ENCODE results near the gene FOXD2. TPM values are rescaled to one million over a fixed set of nuclear protein-coding genes. Genes with fewer than 3 reads are reported as not detected.

Gene FOXD2
- total RNA-seq, 2 experiments from 2014 or later, result 0.11 to 0.18 TPM

- H3K27ac Mint-ChIP-seq, result no peak overlapping the region
- no peak for TF ChIP-seq CTCF (IDR thresholded peaks at IDR 0.05)
- ChIA-PET CTCF (interaction anchor here (2.0 to 6.5 kb wide), 6 partner anchors 10 to 287 kb away, joined by 9 to 125 read pairs (median 32); partner anchors contain the start of gene STIL), POLR2A (interaction anchor here (1.4 kb wide), 1 partner anchor 10 kb away, joined by 5 read pairs; no protein-coding TSS in a partner anchor)
- H3K9me3 Mint-ChIP-seq, result no peaks in the 10 kb centered on the region
- no peak for DNase-seq
- intact Hi-C loops (cut with micrococcal nuclease), result no loop called here
- H3K4me1 Mint-ChIP-seq (ENCODE audit: low read depth), result peaks cover 17% of the 10 kb centered on the region
- no peak for ATAC-seq
- H3K27me3 Mint-ChIP-seq, result peaks cover 26% of the 10 kb centered on the region
- peak overlapping the region; percentile 26 for H3K4me3 Mint-ChIP-seq
- peaks cover 12% of the 10 kb centered on the region for H3K36me3 Mint-ChIP-seq (ENCODE audit: low read depth)
Observed at GRCh38 chr1:47439017-47439818, 1.4 kb downstream of the FOXD2 start.

- intact Hi-C loops (cut with micrococcal nuclease), result loop anchor here (5.0 kb wide), 1 partner anchor 67 kb away; no protein-coding TSS in a partner anchor
- H3K4me3 Mint-ChIP-seq, result peak overlapping the region; percentile 26
- POLR2A ChIA-PET, result no interaction called here
- no peak for TF ChIP-seq CTCF (IDR thresholded peaks at IDR 0.05)
- H3K27me3 Mint-ChIP-seq, result peaks cover 25% of the 10 kb centered on the region
- no peak overlapping the region for H3K27ac Mint-ChIP-seq
- H3K4me1 Mint-ChIP-seq (ENCODE audit: low read depth), result peaks cover 18% of the 10 kb centered on the region
- CTCF ChIA-PET, result interaction anchor here (1.2 to 2.2 kb wide), 3 partner anchors 20 to 286 kb away, joined by 3 to 8 read pairs (median 7); no protein-coding TSS in a partner anchor
- no peak for DNase-seq
- no peak for ATAC-seq
- H3K9me3 Mint-ChIP-seq, result no peaks in the 10 kb centered on the region
- H3K36me3 Mint-ChIP-seq (ENCODE audit: low read depth), result peaks cover 6% of the 10 kb centered on the region
Observed at GRCh38 chr1:47439819-47440598, 2.2 kb downstream of the FOXD2 start.

GRCh38 chr1:47440599-47441081, 2.8 kb downstream of the FOXD2 start:
- Mint-ChIP-seq H3K4me1 (ENCODE audit: low read depth) (peaks cover 21% of the 10 kb centered on the region), H3K27ac (no peak overlapping the region), H3K36me3 (ENCODE audit: low read depth) (peaks cover 4% of the 10 kb centered on the region), H3K27me3 (peaks cover 29% of the 10 kb centered on the region), H3K9me3 (no peaks in the 10 kb centered on the region), H3K4me3 (no peak overlapping the region)
- ChIA-PET CTCF (interaction anchor here (1.2 to 2.2 kb wide), 3 partner anchors 19 to 285 kb away, joined by 3 to 8 read pairs (median 7); no protein-coding TSS in a partner anchor), POLR2A (no interaction called here)
- DNase-seq (no peak), ATAC-seq (no peak)
- no peak for TF ChIP-seq CTCF (IDR thresholded peaks at IDR 0.05)
- intact Hi-C loops (cut with micrococcal nuclease), result loop anchor here (5.0 kb wide), 1 partner anchor 67 kb away; no protein-coding TSS in a partner anchor

GRCh38 chr1:47441450-47442106, 3.7 kb downstream of the FOXD2 start:
- H3K27me3 Mint-ChIP-seq, result peaks cover 38% of the 10 kb centered on the region
- H3K27ac Mint-ChIP-seq, result no peak overlapping the region
- POLR2A ChIA-PET, result no interaction called here
- intact Hi-C loops (cut with micrococcal nuclease), result loop anchor here (5.0 kb wide), 1 partner anchor 66 kb away; no protein-coding TSS in a partner anchor
- no peaks in the 10 kb centered on the region for H3K9me3 Mint-ChIP-seq
- peaks cover 18% of the 10 kb centered on the region for H3K4me1 Mint-ChIP-seq (ENCODE audit: low read depth)
- H3K36me3 Mint-ChIP-seq (ENCODE audit: low read depth), result no peaks in the 10 kb centered on the region
- no peak overlapping the region for H3K4me3 Mint-ChIP-seq
- no peak for TF ChIP-seq CTCF (IDR thresholded peaks at IDR 0.05)
- CTCF ChIA-PET, result interaction anchor here (2.0 to 2.2 kb wide), 2 partner anchors 269 to 284 kb away, joined by 7 to 8 read pairs; no protein-coding TSS in a partner anchor
- ATAC-seq, result no peak
- DNase-seq, result no peak
